NCI-H748 (cell line): Measurements from ENCODE around the gene TFE3.

Experiments used
- DNase-seq: peaks from one replicate; lab custom pipeline; 2025; ENCODE audit not compliant: unreplicated experiment; lab: John Stamatoyannopoulos, UW

The TFE3 gene, protein sequence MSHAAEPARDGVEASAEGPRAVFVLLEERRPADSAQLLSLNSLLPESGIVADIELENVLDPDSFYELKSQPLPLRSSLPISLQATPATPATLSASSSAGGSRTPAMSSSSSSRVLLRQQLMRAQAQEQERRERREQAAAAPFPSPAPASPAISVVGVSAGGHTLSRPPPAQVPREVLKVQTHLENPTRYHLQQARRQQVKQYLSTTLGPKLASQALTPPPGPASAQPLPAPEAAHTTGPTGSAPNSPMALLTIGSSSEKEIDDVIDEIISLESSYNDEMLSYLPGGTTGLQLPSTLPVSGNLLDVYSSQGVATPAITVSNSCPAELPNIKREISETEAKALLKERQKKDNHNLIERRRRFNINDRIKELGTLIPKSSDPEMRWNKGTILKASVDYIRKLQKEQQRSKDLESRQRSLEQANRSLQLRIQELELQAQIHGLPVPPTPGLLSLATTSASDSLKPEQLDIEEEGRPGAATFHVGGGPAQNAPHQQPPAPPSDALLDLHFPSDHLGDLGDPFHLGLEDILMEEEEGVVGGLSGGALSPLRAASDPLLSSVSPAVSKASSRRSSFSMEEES

DNA sequence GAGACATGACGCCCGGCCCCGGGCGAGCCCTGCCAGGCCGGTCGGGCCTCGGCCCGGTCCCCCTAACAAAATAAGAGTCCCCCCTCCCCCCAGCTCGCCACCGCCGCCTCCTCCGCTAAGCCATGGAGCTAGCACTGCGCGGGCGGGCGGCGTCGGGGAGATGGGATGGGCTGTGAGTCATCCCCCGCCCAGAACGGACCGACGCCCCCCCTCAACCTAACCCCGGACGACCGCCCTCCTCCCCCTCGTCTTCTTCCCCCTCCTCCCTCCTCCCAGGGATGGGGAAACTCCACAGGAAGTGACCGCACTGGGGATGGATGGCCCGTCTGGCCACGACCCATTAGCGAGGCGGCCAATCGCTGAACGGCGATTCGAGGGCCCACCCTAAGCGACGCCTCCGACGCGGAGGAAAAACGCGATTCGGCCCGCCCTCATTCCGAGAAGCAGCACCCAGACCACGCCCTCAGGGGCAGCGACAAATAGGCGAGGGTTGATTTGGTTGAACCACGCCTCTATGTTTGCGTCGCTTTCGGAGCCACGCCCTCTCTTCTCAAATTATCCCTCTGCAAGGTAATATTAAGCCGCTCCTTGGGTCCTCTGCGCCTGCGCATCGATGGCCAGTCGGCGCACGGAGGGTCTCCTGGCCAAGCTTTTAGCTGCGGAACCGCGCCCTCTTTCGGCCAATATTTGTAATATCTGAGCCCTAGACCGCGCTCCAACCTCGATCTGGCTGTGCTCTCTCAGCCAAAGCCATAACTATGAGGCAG lies at the start of gene TFE3:
TFE3 (minus strand) TSS at position 138 of the 767 bp plus-strand sequence; CDS start at position 7, 131 bp downstream.
- DNase-seq: peak; percentile 99

DNA sequence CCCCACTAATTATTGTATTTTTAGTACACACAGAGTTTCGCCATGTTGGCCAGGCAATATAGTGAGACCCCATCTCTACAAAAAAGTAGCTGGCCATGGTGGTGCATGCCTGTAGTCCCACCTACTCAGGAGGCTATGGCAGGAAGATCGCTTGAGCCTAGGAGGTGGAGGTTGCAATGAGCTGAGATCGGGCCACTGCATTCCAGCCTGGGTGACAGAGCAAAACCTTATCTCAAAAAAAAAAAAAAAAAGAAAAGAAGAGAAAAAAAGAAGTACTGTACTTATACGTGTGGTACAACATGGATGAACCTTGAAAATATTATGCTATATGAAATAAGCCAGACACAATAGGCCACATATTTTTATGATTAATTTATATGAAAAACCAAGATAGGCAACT lies 46.4 kb upstream of the TFE3 start:
- no peak for DNase-seq

DNA sequence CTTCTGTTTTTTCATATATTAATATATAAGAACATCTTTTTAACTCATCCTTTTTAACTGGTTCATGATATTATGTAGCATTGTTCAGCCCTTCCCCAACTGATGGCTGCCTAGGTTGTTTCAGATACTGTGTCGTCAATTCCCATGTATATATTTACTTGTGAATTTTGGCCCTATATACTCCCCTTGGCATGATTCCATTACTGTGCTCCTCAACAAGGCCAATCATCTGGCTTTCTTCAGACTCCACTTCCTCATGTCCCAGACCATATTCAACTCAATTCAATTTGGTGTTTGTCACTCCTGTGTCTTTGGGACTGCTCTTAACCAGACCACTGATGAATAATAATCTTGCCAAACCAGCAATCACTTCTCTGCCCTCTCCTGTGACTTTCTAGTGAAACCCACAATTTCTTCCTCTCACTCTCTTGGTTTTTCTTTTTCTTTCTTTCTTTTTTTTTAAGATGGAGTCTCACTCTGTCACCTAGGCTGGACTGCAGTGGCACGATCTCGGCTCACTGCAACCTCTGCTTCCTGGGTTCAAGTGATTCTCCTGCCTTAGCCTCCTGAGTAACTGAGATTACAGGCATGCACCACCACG lies 39.2 kb upstream of the TFE3 start:
- no peak for DNase-seq

DNA sequence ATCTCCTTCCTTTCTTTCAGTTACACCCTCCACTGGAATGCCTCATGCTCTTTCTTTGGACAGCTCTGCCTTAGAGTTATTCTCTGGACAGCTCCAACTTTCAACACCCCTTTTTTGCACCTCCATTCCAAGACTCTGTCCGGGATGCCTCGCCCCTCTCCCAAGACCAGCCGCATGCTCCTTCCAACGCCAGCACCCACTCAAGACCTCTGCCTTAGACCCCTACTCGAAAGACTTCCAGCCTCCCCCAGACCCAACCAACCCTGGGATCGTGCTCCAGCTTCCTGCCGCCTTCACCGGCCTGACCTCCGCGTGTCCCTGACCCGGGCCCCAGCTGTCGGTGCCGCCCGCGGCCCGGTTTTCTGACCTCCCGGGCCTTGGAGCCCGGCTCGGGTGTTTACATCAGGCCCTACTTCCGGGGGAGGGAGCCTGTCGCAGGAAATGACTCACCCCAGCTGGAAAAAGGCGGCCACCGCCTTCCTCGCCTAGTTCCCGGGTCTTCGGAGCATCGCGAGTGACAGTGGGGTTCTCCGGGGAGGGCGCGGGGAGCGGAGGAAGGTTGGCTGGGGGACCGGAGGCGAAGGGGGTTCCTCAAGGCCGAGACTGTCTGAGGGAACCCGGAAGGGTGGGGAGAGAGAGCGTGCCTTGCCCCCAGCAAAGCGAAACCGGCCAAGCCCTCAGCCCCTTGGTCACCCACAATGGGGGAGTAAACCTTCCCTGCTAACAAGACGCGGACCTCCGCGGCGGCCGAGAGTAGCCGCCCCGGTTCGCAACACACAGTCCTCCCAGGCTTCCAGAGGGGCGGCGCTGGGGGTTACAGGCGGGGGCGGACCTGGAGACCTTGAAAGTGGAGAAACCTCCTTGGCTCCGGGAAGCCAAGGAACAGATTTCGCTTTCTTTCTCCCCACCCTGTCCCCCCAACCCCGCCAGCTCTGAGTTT lies 36.6 kb upstream of the TFE3 start, which contains the start of gene WDR45:
WDR45 (minus strand) TSS at position 399 of the 940 bp plus-strand sequence. CDS start 1,792 bp downstream, outside the sequence.
- peak; percentile 70 for DNase-seq

DNA sequence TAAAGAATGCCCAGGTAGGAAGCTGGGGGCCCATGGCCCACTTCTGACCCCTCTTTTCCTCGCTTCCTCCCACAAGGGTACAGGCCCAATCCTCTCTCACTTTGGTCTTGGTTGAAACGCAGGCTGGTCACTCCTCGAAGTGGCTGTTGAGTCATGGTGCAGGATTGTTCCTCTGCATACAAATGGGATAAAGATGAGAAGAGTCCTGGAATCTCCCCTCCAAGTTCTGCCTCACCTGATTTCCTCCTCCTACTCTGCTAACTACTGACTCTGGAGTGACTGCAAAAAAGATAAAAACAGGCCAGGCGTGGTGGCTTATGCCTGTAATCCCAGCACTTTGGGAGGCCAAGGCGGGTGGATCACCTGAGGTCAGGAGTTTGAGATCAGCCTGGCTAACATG lies 34.8 kb upstream of the TFE3 start:
- no peak for DNase-seq

DNA sequence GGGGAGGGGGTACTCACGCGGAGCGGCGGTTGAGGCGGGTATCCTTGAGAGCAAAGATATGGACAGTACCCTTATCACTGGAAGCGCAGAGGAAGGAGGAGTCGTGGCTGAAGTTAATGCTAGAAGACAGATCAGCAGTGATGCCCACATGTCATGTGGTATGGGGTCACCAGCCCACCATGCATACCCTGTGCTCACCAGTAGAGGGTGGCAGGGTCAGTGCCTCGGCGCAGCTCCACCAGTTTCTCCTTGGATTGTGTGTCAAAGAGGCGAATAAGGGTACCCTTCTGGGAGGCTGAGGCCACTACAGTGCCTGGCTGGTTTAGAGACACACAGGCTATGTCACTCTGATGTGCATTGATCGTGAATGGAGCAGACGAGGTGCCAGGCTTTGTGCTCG lies 32.2 kb upstream of the TFE3 start:
- no peak for DNase-seq

DNA sequence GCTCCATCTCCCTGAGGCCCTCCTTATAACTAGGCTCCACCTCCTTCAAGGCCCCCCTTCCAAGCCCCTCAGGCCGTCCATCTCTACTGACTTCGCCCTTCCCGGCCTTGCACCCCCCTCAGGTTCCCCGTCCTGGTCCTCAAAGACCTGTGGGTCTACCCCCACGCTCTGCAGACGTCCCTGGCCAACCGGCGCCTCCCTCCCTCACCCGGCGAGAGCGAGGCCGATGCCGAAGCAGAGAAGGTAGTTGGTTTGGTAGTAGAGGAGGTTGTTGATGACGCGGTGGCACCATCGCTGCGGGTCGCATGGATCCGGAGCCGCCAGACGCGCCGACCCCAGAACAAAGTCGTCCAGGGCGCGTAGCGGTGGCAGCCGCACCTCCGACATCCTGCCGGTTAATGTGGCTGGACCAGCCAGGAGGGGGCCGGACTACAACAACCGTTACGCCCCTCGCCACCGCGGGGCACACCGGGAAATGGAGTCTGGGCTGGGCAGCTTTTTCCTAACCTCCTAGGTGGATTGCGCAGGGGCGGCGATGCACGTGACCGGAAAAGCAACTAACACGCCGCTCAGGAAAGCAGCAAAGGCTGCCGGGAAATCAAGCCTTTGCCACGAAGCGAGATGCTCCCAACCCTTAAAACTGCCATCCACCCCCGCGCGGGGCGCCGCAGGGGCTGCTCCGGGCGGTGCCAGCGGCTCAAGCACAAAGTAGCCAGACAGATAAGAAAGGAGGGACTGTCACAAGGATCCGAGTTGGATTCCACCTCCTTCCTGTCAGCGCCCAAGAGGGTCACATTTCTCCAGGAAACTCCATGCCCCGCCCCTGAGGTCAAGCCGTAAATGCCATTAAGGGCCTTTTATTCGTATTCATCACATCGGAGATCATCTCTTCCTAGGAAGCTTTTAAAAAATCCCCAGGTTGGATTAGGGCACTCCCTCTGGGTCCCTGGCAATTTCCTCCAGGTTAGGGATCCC lies 30.7 kb upstream of the TFE3 start, which contains the start of gene PRAF2:
PRAF2 (minus strand) TSS at position 402 of the 975 bp plus-strand sequence; CDS start at position 387, 15 bp downstream.
- peak; percentile 95 for DNase-seq

DNA sequence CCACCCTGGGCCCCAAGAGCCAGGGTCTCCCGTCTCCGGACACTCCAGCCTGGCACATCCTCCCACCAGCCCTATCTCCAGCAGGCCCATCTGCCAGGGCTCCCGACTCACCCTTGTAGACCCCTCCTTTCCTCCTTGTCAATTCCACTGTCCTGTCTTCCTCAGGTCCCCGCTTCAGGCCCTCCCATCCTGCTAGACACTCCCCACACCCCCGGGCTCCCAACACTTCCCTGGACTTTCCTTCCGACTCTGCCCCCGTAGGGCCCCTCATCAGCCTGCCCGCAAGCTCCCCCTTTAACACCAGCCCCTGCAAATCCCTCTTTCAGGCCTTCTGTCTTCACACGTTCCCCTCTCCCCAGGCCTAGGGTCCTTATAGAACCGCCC lies 29.5 kb upstream of the TFE3 start:
- DNase-seq: no peak

DNA sequence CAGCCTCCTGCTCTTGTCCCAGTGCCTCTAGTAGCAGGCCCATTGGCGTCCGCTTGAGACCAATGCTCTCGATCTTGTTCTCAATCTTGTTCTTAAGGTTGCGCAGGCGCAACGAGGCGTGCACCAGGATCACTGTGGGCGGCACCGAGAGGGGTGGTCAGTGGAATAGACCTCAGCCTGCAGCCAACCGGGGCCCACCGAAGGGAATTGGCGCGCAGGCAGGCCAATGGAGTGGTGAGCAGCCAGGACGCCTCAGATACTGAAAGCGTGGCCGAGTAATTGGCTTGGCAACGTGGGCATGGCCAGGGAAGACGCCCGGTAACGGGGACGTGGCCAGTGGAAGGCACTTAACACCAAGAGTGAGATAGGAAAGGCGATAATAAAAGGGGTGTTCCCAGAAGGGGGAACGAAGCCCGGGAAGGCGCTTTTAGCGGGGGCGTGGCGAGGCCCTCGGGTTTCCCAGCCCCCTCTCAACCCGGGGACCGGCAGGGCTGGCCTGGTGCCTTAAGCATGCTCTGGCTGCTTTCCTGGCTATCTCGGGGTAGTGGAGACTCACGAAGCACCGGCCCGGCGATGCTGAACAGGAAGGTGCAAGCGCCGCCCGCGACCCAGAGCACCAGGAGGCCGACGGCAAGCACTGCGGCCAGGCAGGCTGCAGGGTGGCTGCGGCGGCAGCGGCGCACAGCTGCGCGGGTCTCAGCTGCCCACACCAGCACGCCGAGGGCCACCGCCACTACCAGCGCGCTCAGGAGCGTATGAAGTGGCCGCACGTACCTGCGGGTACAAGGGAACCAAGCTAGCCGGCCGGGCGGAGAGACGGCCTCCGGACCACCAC lies 28.9 kb upstream of the TFE3 start:
- DNase-seq: no peak

DNA sequence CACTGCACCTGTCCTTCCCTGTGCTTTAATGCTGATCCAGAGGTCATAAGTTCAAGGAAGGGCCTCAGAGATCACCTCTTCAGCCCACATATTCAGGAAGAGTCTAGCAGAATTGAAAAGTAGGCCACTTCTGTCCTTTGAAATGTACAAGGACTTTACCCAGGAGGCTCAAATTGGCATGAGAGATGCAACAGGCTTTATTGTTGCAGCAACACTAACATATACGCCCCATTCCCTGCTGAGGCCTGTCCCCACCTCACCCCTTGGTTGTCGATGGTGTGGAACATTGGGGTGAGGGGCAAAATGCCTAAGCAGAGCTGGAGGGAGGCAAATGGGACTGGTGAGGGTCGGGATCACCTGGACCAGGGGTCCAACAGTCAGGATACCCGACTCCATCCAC lies 27.8 kb upstream of the TFE3 start:
- no peak for DNase-seq

DNA sequence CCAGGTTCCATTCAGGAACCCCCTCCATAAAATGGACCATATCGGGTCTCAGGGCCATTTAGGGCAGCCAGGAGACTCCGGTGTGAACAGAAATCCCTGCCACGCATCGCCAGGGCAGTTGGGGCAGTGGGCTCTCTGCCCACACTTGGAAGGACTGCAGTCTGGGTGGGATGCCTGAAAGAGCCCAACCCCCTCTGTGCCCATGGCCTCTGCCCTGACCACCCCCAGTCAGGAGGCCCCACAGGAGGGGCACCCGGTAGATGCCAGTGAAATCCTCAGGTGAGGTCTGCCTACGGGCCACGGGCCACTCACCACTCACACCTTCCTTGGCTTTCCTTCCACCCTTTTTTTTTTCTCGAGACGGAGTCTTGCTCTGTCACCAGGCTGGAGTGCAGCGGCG lies 25.9 kb upstream of the TFE3 start:
- no peak for DNase-seq

DNA sequence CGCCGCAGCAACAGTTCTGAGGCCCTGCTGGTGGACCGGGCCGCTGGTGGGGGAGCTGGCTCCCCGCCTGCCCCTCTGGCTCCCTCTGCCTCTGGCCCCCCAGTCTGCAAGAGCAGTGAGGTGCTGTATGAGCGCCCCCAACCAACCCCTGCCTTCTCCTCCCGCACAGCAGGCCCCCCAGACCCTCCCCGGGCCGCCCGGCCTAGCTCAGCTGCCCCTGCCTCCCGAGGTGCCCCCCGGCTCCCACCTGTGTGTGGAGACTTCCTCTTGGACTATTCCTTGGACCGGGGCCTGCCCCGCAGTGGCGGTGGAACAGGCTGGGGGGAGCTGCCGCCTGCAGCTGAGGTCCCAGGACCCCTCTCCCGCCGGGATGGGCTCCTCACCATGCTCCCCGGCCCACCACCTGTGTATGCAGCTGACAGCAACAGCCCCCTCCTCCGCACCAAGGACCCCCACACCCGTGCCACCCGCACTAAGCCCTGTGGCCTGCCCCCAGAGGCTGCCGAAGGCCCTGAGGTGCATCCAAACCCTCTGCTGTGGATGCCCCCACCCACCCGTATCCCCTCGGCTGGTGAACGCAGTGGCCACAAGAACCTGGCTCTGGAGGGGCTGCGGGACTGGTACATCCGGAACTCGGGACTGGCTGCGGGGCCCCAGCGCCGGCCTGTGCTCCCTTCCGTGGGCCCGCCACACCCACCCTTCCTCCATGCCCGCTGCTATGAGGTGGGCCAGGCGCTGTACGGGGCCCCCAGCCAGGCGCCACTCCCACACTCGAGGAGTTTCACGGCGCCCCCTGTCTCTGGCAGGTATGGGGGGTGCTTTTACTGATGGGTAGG lies 24.3 kb upstream of the TFE3 start:
- no peak for DNase-seq

DNA sequence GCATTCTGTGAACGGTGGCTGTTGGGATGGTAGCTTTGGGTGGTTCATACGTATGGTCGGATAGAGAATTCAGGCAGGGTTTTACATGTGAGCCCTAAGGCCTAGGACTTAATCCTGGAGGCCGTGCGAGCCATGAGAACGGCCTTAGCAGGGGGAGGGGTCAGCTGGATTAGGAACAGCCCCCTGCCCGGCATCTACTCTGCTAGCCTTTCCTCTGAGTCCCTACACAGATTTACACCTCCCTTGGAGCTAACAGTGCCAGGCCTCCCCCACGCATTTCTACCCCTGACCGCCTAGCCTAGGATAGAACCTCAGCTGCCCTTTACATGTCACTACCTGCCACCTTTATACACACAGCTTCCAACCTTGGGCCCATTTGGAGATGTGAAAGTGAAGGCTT lies 23.5 kb upstream of the TFE3 start:
- DNase-seq: no peak

DNA sequence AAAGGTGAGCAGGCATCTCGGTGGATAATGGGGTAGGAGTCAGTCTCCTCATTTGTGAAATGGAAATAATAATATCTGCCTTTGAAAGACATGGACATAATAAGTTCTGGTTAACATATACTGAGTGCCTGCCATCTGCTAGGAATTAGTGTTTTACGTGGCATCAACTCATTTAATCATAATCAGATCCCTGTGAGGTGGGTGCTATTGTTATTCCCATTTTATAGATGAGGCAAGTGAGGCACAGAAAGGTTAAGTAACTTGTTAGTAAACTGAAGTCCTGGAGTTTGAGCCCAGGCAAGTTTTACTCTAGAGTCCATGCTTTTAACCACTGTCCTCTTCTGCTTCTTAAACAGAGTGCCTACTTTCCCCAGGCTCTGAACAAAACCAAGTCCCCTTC lies 23.1 kb upstream of the TFE3 start:
- DNase-seq: no peak

DNA sequence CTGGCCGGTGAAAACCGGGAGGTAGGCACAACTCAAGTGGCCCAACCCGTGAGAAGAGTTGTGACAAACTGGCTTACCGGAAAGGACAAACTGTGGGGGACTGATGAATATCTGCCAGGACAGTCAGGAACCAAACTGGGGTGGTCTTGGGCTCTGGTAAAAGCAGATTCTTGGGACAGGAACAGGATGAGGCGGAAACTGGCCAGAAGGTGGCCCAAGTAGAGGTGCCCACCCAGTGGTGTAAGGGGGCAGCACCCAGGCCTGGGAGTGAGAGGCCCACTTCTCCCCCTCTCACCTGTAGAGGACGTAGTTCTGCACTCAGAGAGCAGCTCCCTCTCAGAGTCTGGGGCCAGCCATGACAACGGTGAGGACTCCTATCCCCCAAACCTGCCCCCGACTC lies 21.6 kb upstream of the TFE3 start:
- DNase-seq: no peak

DNA sequence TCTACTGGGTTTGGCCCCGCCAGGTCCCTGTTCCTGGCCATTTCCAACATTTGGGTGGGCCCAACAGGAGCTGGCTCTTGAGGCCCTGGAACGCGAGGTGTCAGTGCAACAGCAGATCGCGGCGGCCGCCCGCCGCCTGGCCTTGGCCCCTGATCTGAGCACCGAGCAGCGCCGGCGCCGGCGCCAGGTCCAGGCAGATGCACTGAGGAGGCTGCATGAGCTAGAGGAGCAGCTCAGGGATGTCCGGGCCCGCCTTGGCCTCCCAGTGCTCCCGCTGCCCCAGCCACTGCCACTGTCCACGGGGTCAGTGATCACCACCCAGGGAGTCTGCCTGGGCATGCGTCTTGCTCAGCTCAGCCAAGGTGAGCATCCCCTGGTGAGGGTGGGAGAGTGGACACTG lies 21.1 kb upstream of the TFE3 start:
- no peak for DNase-seq

DNA sequence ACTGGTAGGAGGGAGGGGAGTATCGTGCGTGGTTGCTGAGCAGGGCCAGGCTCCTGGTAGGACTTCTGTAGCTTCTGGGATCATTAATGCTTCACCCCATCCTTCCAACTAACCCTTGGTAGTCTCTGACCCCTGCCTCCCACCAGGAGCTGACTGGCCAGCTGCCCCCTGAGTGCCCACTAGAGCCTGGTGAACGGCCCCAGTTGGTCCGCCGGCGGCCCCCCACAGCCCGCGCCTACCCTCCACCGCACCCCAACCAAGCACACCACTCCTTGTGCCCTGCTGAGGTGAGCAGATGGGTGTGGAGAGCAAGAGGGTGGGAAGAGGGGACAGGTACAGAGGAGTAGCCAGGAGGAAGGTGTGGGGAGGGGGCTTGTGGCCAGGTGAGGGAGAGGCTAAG lies 20.6 kb upstream of the TFE3 start:
- no peak for DNase-seq
